RWPE1 (cell line): ENCODE data around the gene GRAP.

Experiments used
- CTCF ChIA-PET: fragments of 350-600 bp; sonication (Branson Sonifier 250); formaldehyde crosslinking; extraction: SDS; loops from one replicate; lab custom pipeline; 2021; lab: Yijun Ruan, JAX
- POLR2A ChIA-PET: fragments of 400-600 bp; formaldehyde crosslinking; extraction: SDS; loops from one replicate; lab custom pipeline; 2020; ENCODE audit warnings: antibody characterized with exemption; ENCODE audit not compliant: low non-redundant PET; lab: Yijun Ruan, JAX
- DNase-seq: peaks from one replicate; pipeline ENCODE4 v3.0.0; 2012; ENCODE audit warnings: low spot score
- H3K27ac ChIP-seq: fragments of 450-650 bp; 2 replicates; pipeline ENCODE4 v1.5.1; 2017
- TF ChIP-seq, protein P1 (sequence below): fragments of 450-650 bp; conservative IDR thresholded peaks from 2 replicates; pipeline ENCODE4 v1.5.1; 2017; ENCODE audit warnings: low read depth, mild to moderate bottlenecking

Gene GRAP

GRCh38 chr17:19016297-19016696, 30.5 kb downstream of the GRAP start:
- no peak for DNase-seq
- ChIA-PET CTCF (no interaction called here), POLR2A (interaction anchor here (0.9 kb wide), 1 partner anchor 11 kb away, joined by 3 read pairs; no protein-coding TSS in a partner anchor)
- H3K27ac ChIP-seq: peak overlapping the region; percentile 71
- TF ChIP-seq, protein P1, sequence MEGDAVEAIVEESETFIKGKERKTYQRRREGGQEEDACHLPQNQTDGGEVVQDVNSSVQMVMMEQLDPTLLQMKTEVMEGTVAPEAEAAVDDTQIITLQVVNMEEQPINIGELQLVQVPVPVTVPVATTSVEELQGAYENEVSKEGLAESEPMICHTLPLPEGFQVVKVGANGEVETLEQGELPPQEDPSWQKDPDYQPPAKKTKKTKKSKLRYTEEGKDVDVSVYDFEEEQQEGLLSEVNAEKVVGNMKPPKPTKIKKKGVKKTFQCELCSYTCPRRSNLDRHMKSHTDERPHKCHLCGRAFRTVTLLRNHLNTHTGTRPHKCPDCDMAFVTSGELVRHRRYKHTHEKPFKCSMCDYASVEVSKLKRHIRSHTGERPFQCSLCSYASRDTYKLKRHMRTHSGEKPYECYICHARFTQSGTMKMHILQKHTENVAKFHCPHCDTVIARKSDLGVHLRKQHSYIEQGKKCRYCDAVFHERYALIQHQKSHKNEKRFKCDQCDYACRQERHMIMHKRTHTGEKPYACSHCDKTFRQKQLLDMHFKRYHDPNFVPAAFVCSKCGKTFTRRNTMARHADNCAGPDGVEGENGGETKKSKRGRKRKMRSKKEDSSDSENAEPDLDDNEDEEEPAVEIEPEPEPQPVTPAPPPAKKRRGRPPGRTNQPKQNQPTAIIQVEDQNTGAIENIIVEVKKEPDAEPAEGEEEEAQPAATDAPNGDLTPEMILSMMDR: no peak

GRCh38 chr17:19015428-19015827, 31.3 kb downstream of the GRAP start:
- H3K27ac ChIP-seq: peak overlapping the region; percentile 71
- ChIA-PET POLR2A (interaction anchor here (0.6 kb wide), 1 partner anchor 10 kb away, joined by 7 read pairs; no protein-coding TSS in a partner anchor), CTCF (no interaction called here)
- no peak for DNase-seq
- TF ChIP-seq, protein P1: no peak

DNA sequence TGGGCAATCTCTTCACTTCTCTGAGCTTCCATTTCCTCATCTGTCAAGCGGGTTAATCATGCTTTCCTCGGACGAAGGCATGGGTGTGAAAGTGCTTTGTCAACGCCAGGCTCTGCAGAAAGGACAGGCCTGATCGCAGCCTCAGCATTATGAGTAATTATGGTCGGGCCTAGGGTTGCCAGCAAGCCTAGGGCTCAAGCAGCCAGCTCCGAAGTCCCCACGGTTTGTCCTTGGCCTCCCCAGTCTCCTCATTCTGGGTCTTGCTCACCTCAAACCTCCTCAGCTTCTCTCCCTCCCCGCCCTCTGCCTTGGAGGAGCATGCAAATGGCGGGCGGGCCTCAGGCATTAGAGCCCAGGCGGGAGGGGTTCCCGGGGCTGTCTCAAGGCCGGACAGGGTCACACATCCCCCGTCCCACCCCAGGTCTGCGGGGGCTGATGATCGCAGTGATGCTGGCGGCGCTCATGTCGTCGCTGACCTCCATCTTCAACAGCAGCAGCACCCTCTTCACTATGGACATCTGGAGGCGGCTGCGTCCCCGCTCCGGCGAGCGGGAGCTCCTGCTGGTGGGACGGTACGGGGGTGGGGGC, 32.0 kb downstream of the GRAP start:
- peak overlapping the region; percentile 71 for H3K27ac ChIP-seq
- CTCF ChIA-PET: interaction anchor here (0.5 kb wide), 1 partner anchor 659 kb away, joined by 3 read pairs; no protein-coding TSS in a partner anchor
- DNase-seq: peak; percentile 32
- TF ChIP-seq, protein P1: no peak
- POLR2A ChIA-PET: interaction anchor here (0.6 kb wide), 1 partner anchor 11 kb away, joined by 7 read pairs; no protein-coding TSS in a partner anchor

DNA sequence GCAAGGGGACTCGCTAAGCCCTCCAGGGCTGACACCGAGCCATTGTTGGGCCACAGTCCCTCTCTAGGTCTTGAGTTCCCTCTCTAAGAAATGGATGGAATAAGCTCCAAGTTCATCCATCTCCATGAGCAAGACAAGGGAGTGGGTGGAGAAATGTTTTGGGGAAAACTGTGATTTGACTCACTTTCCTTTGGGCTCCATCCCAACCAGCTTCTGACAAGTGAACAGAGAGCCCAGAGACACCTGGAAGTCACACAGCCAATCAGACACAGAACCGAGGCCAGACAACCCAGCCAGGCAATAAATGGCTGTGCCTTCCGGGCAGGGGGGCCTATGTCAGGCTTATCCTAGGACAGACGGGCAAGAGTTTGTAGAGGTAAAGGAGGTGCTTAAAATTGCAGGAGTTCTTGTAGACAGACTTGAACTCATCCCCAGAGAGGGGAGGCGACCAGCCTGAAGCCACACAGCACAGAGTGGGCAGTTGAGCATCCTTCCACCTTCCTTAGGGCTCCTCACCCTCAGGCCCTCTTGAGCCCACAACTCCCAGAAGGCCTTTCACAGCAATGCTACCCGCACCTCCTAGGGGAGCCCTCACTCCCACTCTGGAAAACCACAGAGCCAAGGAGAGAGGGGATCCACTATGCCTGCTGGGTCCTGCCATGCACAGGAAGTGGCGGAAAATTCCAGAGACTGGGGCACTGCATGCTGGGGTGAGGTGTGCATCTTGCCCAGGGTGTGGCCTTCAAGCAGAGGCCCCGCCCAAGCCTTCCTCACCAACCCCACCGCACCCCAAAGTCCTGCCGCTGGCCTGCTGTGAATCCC, 32.7 kb downstream of the GRAP start:
- ChIA-PET POLR2A (no interaction called here), CTCF (interaction anchor here (0.5 kb wide), 1 partner anchor 660 kb away, joined by 3 read pairs; no protein-coding TSS in a partner anchor)
- TF ChIP-seq, protein P1: no peak
- DNase-seq: no peak
- peak overlapping the region; percentile 71 for H3K27ac ChIP-seq

DNA sequence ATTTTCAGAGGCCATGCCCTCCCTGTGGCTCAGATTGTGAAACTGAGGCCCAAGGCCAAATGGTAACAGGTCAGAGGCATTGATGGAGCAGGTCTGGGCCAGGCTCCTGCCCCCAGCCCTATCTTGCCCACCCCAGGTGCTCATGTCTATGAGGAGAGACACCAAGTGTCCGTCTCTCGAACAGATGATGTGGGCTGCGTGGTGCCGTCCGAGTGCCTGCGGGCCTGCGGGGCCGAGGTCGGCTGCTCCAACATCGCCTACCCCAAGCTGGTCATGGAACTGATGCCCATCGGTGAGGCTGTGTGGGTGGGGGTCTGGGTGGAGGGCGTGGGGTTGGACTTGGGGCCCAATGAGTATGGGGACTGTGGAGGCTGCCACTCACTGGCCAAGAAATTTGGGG, 33.5 kb downstream of the GRAP start:
- ChIA-PET POLR2A (no interaction called here), CTCF (no interaction called here)
- no peak for DNase-seq
- no peak overlapping the region; the same call in 1 of the 2 replicates for H3K27ac ChIP-seq
- TF ChIP-seq, protein P1: no peak
